ENCODE results near the gene SLC9A6. TPM values are rescaled to one million over a fixed set of nuclear protein-coding genes. Genes with fewer than 3 reads are reported as not detected.
A peak's percentile ranks its signal among the peaks of the same experiment; 100 is the strongest.

Gene SLC9A6
- polyA plus RNA-seq, 4 donors = 7.0 to 11.0 (median 9.1) TPM

- 66 to 70% (median 68%) methylated on average over 4 of the region's 4 CpGs for WGBS, 3 donors
- H3K27me3 ChIP-seq (ENCODE audit: control insufficient read depth in 3 of 3, insufficient read depth in 3 of 3, low read length in 3 of 3) = no peaks in the 10 kb centered on the region
- H3K4me1 ChIP-seq (ENCODE audit: control insufficient read depth in 3 of 3, insufficient read depth in 2 of 3, low read depth in 1 of 3, low read length in 2 of 3) = no peaks in the 10 kb centered on the region
- H3K9me3 ChIP-seq (ENCODE audit: control insufficient read depth in 2 of 2, insufficient read depth in 1 of 2, low read depth in 1 of 2, low read length in 1 of 2) = no peaks in the 10 kb centered on the region
- no peak for DNase-seq
- no peak for FAIRE-seq
- H3K4me3 ChIP-seq (ENCODE audit: low read depth in 1 of 3, low read length in 3 of 3) = no peak overlapping the region
- H3K36me3 ChIP-seq (ENCODE audit: control insufficient read depth in 3 of 3, insufficient read depth in 2 of 3, low read depth in 1 of 3, low read length in 3 of 3) = no peaks in the 10 kb centered on the region
- no peak overlapping the region for H3K27ac ChIP-seq (ENCODE audit: low read depth in 1 of 3, low read length in 2 of 3)
These were observed 72.3 kb downstream of the SLC9A6 start for GRCh38 chrX:136057567-136057966.

- H3K27ac ChIP-seq (ENCODE audit: low read depth in 1 of 3, low read length in 2 of 3) = no peak overlapping the region
- no peaks in the 10 kb centered on the region for H3K4me1 ChIP-seq (ENCODE audit: control insufficient read depth in 3 of 3, insufficient read depth in 2 of 3, low read depth in 1 of 3, low read length in 2 of 3)
- no peaks in the 10 kb centered on the region for H3K27me3 ChIP-seq (ENCODE audit: control insufficient read depth in 3 of 3, insufficient read depth in 3 of 3, low read length in 3 of 3)
- whole genome bisulfite sequencing, 3 donors = 71 to 86% (median 78%) methylated on average over 2 of the region's 2 CpGs
- no peaks in the 10 kb centered on the region for H3K36me3 ChIP-seq (ENCODE audit: control insufficient read depth in 3 of 3, insufficient read depth in 2 of 3, low read depth in 1 of 3, low read length in 3 of 3)
- no peaks in the 10 kb centered on the region for H3K9me3 ChIP-seq (ENCODE audit: control insufficient read depth in 2 of 2, insufficient read depth in 1 of 2, low read depth in 1 of 2, low read length in 1 of 2)
- no peak for DNase-seq
- FAIRE-seq = no peak
- no peak overlapping the region for H3K4me3 ChIP-seq (ENCODE audit: low read depth in 1 of 3, low read length in 3 of 3)
These were observed 74.1 kb downstream of the SLC9A6 start for GRCh38 chrX:136059350-136059749.

- DNase-seq = no peak
- no peak for FAIRE-seq
- Histone ChIP-seq H3K4me3 (ENCODE audit: low read depth in 1 of 3, low read length in 3 of 3) (no peak overlapping the region), H3K9me3 (ENCODE audit: control insufficient read depth in 2 of 2, insufficient read depth in 1 of 2, low read depth in 1 of 2, low read length in 1 of 2) (no peaks in the 10 kb centered on the region), H3K27me3 (ENCODE audit: control insufficient read depth in 3 of 3, insufficient read depth in 3 of 3, low read length in 3 of 3) (no peaks in the 10 kb centered on the region), H3K27ac (ENCODE audit: low read depth in 1 of 3, low read length in 2 of 3) (no peak overlapping the region), H3K4me1 (ENCODE audit: control insufficient read depth in 3 of 3, insufficient read depth in 2 of 3, low read depth in 1 of 3, low read length in 2 of 3) (no peaks in the 10 kb centered on the region), H3K36me3 (ENCODE audit: control insufficient read depth in 3 of 3, insufficient read depth in 2 of 3, low read depth in 1 of 3, low read length in 3 of 3) (no peaks in the 10 kb centered on the region)
- WGBS, 3 donors = 73 to 87% (median 74%) methylated on average over 8 of the region's 8 CpGs
These were observed 76.1 kb downstream of the SLC9A6 start for GRCh38 chrX:136061286-136061685.

- Histone ChIP-seq H3K9me3 (ENCODE audit: control insufficient read depth in 2 of 2, insufficient read depth in 1 of 2, low read depth in 1 of 2, low read length in 1 of 2) (no peaks in the 10 kb centered on the region), H3K27ac (ENCODE audit: low read depth in 1 of 3, low read length in 2 of 3) (no peak overlapping the region), H3K4me3 (ENCODE audit: low read depth in 1 of 3, low read length in 3 of 3) (no peak overlapping the region), H3K4me1 (ENCODE audit: control insufficient read depth in 3 of 3, insufficient read depth in 2 of 3, low read depth in 1 of 3, low read length in 2 of 3) (no peaks in the 10 kb centered on the region), H3K27me3 (ENCODE audit: control insufficient read depth in 3 of 3, insufficient read depth in 3 of 3, low read length in 3 of 3) (no peaks in the 10 kb centered on the region), H3K36me3 (ENCODE audit: control insufficient read depth in 3 of 3, insufficient read depth in 2 of 3, low read depth in 1 of 3, low read length in 3 of 3) (no peaks in the 10 kb centered on the region)
- DNase-seq (no peak), FAIRE-seq (no peak)
- 76 to 90% (median 86%) methylated on average over 5 of the region's 5 CpGs for WGBS, 3 donors
These were observed 76.5 kb downstream of the SLC9A6 start for GRCh38 chrX:136061696-136062095.

GRCh38 chrX:136063340-136064079, 78.3 kb downstream of the SLC9A6 start:
- Histone ChIP-seq H3K4me3 (ENCODE audit: low read depth in 1 of 3, low read length in 3 of 3) (no peak overlapping the region), H3K27me3 (ENCODE audit: control insufficient read depth in 3 of 3, insufficient read depth in 3 of 3, low read length in 3 of 3) (no peaks in the 10 kb centered on the region), H3K27ac (ENCODE audit: low read depth in 1 of 3, low read length in 2 of 3) (peak overlapping the region in 2 of 3 donors; percentile 48 to 82), H3K4me1 (ENCODE audit: control insufficient read depth in 3 of 3, insufficient read depth in 2 of 3, low read depth in 1 of 3, low read length in 2 of 3) (no peaks in the 10 kb centered on the region), H3K36me3 (ENCODE audit: control insufficient read depth in 3 of 3, insufficient read depth in 2 of 3, low read depth in 1 of 3, low read length in 3 of 3) (no peaks in the 10 kb centered on the region), H3K9me3 (ENCODE audit: control insufficient read depth in 2 of 2, insufficient read depth in 1 of 2, low read depth in 1 of 2, low read length in 1 of 2) (no peaks in the 10 kb centered on the region)
- WGBS, 3 donors = 48 to 54% (median 49%) methylated on average over 7 of the region's 7 CpGs
- DNase-seq (no peak), FAIRE-seq (no peak)

GRCh38 chrX:136064661-136065043, 79.4 kb downstream of the SLC9A6 start:
- Histone ChIP-seq H3K36me3 (ENCODE audit: control insufficient read depth in 3 of 3, insufficient read depth in 2 of 3, low read depth in 1 of 3, low read length in 3 of 3) (no peaks in the 10 kb centered on the region), H3K27ac (ENCODE audit: low read depth in 1 of 3, low read length in 2 of 3) (peak overlapping the region in 2 of 3 donors; percentile 48 to 82), H3K4me3 (ENCODE audit: low read depth in 1 of 3, low read length in 3 of 3) (no peak overlapping the region), H3K9me3 (ENCODE audit: control insufficient read depth in 2 of 2, insufficient read depth in 1 of 2, low read depth in 1 of 2, low read length in 1 of 2) (no peaks in the 10 kb centered on the region), H3K27me3 (ENCODE audit: control insufficient read depth in 3 of 3, insufficient read depth in 3 of 3, low read length in 3 of 3) (no peaks in the 10 kb centered on the region), H3K4me1 (ENCODE audit: control insufficient read depth in 3 of 3, insufficient read depth in 2 of 3, low read depth in 1 of 3, low read length in 2 of 3) (no peaks in the 10 kb centered on the region)
- no peak for DNase-seq
- FAIRE-seq = no peak
- 55 to 76% (median 55%) methylated on average over 3 of the region's 3 CpGs for WGBS, 3 donors

- DNase-seq = peak in 1 of 2 donors; percentile 6
- Histone ChIP-seq H3K4me1 (ENCODE audit: control insufficient read depth in 3 of 3, insufficient read depth in 2 of 3, low read depth in 1 of 3, low read length in 2 of 3) (no peaks in the 10 kb centered on the region), H3K27me3 (ENCODE audit: control insufficient read depth in 3 of 3, insufficient read depth in 3 of 3, low read length in 3 of 3) (no peaks in the 10 kb centered on the region), H3K36me3 (ENCODE audit: control insufficient read depth in 3 of 3, insufficient read depth in 2 of 3, low read depth in 1 of 3, low read length in 3 of 3) (no peaks in the 10 kb centered on the region), H3K9me3 (ENCODE audit: control insufficient read depth in 2 of 2, insufficient read depth in 1 of 2, low read depth in 1 of 2, low read length in 1 of 2) (no peaks in the 10 kb centered on the region), H3K4me3 (ENCODE audit: low read depth in 1 of 3, low read length in 3 of 3) (no peak overlapping the region), H3K27ac (ENCODE audit: low read depth in 1 of 3, low read length in 2 of 3) (peak overlapping the region in 2 of 3 donors; percentile 48 to 82)
- WGBS, 3 donors = 30 to 67% (median 58%) methylated on average over 7 of the region's 7 CpGs
- no peak for FAIRE-seq
These were observed 79.9 kb downstream of the SLC9A6 start for GRCh38 chrX:136065044-136065671.

GRCh38 chrX:136067097-136067496, 81.9 kb downstream of the SLC9A6 start:
- DNase-seq = no peak
- 68 to 80% (median 78%) methylated on average over 5 of the region's 5 CpGs for WGBS, 3 donors
- no peaks in the 10 kb centered on the region for H3K9me3 ChIP-seq (ENCODE audit: control insufficient read depth in 2 of 2, insufficient read depth in 1 of 2, low read depth in 1 of 2, low read length in 1 of 2)
- H3K36me3 ChIP-seq (ENCODE audit: control insufficient read depth in 3 of 3, insufficient read depth in 2 of 3, low read depth in 1 of 3, low read length in 3 of 3) = no peaks in the 10 kb centered on the region
- no peak for FAIRE-seq
- H3K4me3 ChIP-seq (ENCODE audit: low read depth in 1 of 3, low read length in 3 of 3) = no peak overlapping the region
- H3K4me1 ChIP-seq (ENCODE audit: control insufficient read depth in 3 of 3, insufficient read depth in 2 of 3, low read depth in 1 of 3, low read length in 2 of 3) = no peaks in the 10 kb centered on the region
- no peak overlapping the region for H3K27ac ChIP-seq (ENCODE audit: low read depth in 1 of 3, low read length in 2 of 3)
- no peaks in the 10 kb centered on the region for H3K27me3 ChIP-seq (ENCODE audit: control insufficient read depth in 3 of 3, insufficient read depth in 3 of 3, low read length in 3 of 3)

Measured in small intestine (tissue), 7 donors.